ENCODE results near the gene SLC13A4. TPM values are rescaled to one million over a fixed set of nuclear protein-coding genes. Genes with fewer than 3 reads are reported as not detected.

SLC13A4 gene
- total RNA-seq, 1 donor from 2014 or later = not detected

GRCh38 chr7:135757719-135758411, 29.9 kb upstream of the SLC13A4 start:
- DNase-seq (ENCODE audit: low spot score) = no peak
- Mint-ChIP-seq H3K4me3 (ENCODE audit: unreplicated experiment) (peak overlapping the region; percentile 73), H3K36me3 (ENCODE audit: low read depth) (no peaks in the 10 kb centered on the region)

GRCh38 chr7:135756191-135756590, 28.2 kb upstream of the SLC13A4 start:
- Mint-ChIP-seq H3K36me3 (ENCODE audit: low read depth) (no peaks in the 10 kb centered on the region), H3K9me3 (ENCODE audit: low read depth) (no peaks in the 10 kb centered on the region), H3K27me3 (ENCODE audit: low read depth) (no peaks in the 10 kb centered on the region), H3K4me1 (ENCODE audit: low read depth) (peaks cover 28% of the 10 kb centered on the region), H3K4me3 (ENCODE audit: unreplicated experiment) (no peak overlapping the region), H3K27ac (ENCODE audit: unreplicated experiment) (no peak overlapping the region)
- TF ChIP-seq CTCF (IDR thresholded peaks at IDR 0.05) = no peak
- DNase-seq (ENCODE audit: low spot score) = no peak

More at GRCh38 chr7:135757719-135758411, 29.9 kb upstream of the SLC13A4 start:
- TF ChIP-seq CTCF (IDR thresholded peaks at IDR 0.05) = no peak
- peak overlapping the region; percentile 95 for H3K27ac Mint-ChIP-seq (ENCODE audit: unreplicated experiment)
- H3K9me3 Mint-ChIP-seq (ENCODE audit: low read depth) = no peaks in the 10 kb centered on the region
- peaks cover 45% of the 10 kb centered on the region for H3K4me1 Mint-ChIP-seq (ENCODE audit: low read depth)
- H3K27me3 Mint-ChIP-seq (ENCODE audit: low read depth) = no peaks in the 10 kb centered on the region

- no peak overlapping the region for H3K27ac Mint-ChIP-seq (ENCODE audit: unreplicated experiment)
- TF ChIP-seq CTCF (IDR thresholded peaks at IDR 0.05) = no peak
- no peak overlapping the region for H3K4me3 Mint-ChIP-seq (ENCODE audit: unreplicated experiment)
Measured at GRCh38 chr7:135755351-135755753, 27.4 kb upstream of the SLC13A4 start.

GRCh38 chr7:135753616-135754413, 25.8 kb upstream of the SLC13A4 start:
- no peaks in the 10 kb centered on the region for H3K27me3 Mint-ChIP-seq (ENCODE audit: low read depth)
- DNase-seq (ENCODE audit: low spot score) = no peak
- TF ChIP-seq CTCF (IDR thresholded peaks at IDR 0.05) = no peak
- no peak overlapping the region for H3K4me3 Mint-ChIP-seq (ENCODE audit: unreplicated experiment)
- H3K4me1 Mint-ChIP-seq (ENCODE audit: low read depth) = peaks cover 22% of the 10 kb centered on the region
- H3K36me3 Mint-ChIP-seq (ENCODE audit: low read depth) = no peaks in the 10 kb centered on the region
- no peak overlapping the region for H3K27ac Mint-ChIP-seq (ENCODE audit: unreplicated experiment)
- no peaks in the 10 kb centered on the region for H3K9me3 Mint-ChIP-seq (ENCODE audit: low read depth)

More at GRCh38 chr7:135755351-135755753, 27.4 kb upstream of the SLC13A4 start:
- DNase-seq (ENCODE audit: low spot score) = no peak
- no peaks in the 10 kb centered on the region for H3K36me3 Mint-ChIP-seq (ENCODE audit: low read depth)
- peaks cover 26% of the 10 kb centered on the region for H3K4me1 Mint-ChIP-seq (ENCODE audit: low read depth)
- no peaks in the 10 kb centered on the region for H3K27me3 Mint-ChIP-seq (ENCODE audit: low read depth)
- no peaks in the 10 kb centered on the region for H3K9me3 Mint-ChIP-seq (ENCODE audit: low read depth)

- H3K4me1 Mint-ChIP-seq (ENCODE audit: low read depth) = peaks cover 36% of the 10 kb centered on the region
- DNase-seq (ENCODE audit: low spot score) = no peak
- H3K4me3 Mint-ChIP-seq (ENCODE audit: unreplicated experiment) = no peak within 1 kb of the TSS
- no peaks in the 10 kb centered on the region for H3K27me3 Mint-ChIP-seq (ENCODE audit: low read depth)
- H3K9me3 Mint-ChIP-seq (ENCODE audit: low read depth) = no peaks in the 10 kb centered on the region
- no peak for TF ChIP-seq CTCF (IDR thresholded peaks at IDR 0.05)
- H3K36me3 Mint-ChIP-seq (ENCODE audit: low read depth) = no peaks in the 10 kb centered on the region
- peak within 1 kb of the TSS; percentile 30 for H3K27ac Mint-ChIP-seq (ENCODE audit: unreplicated experiment)
Measured at GRCh38 chr7:135748770-135749169, 20.8 kb upstream of the SLC13A4 start, which contains the start of gene FAM180A. Gene FAM180A (minus strand): TSS chr7:135748813. CDS start chr7:135748580, 233 bp downstream.

Measured in chondrocyte (in vitro differentiated cells).